HFF-Myc (cell line): ENCODE results near the gene JARID2.
"Not testable (repeated sequence)": the region's sequence is repeated elsewhere in the genome, so short reads cannot be mapped to it uniquely, and the experiment has no call there.

Experiments
- DNase-seq: peaks from one replicate; pipeline ENCODE4 v3.0.0-alpha.2; 2011; ENCODE audit warnings: low read depth; ENCODE audit errors: extremely low read depth
- H3K4me3 ChIP-seq: replicated peaks from 2 replicates; pipeline ENCODE4 v1.5.1; 2011; ENCODE audit warnings: low read depth, mild to moderate bottlenecking, control low read depth, low read length
- TF ChIP-seq, protein P1 (sequence below): IDR thresholded peaks from 2 replicates; pipeline ENCODE4 v1.5.1; 2012; ENCODE audit warnings: mild to moderate bottlenecking, low read depth, low read length, control low read depth; ENCODE audit errors: missing control alignments

The JARID2 gene

DNA sequence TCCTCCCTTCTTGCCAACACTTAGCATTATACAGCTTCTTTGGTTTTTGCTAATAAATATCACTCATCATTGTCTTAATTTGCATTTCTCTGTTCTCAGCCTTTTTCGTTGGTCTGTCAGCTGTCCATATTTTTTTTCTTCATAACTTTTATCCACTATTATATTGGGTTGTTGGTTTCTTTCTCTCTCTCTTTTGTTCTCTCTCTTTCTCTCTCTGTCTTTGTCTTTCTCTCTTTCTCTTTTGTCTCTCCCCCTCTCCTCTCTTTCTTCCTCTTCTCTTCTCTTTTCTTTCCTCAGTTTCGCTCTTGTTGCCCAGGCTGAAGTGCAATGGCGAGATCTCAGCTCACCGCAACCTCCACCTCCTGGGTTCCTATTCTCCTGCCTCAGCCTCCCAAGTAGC lies 36.5 kb downstream of the JARID2 start:
- TF ChIP-seq, protein P1, sequence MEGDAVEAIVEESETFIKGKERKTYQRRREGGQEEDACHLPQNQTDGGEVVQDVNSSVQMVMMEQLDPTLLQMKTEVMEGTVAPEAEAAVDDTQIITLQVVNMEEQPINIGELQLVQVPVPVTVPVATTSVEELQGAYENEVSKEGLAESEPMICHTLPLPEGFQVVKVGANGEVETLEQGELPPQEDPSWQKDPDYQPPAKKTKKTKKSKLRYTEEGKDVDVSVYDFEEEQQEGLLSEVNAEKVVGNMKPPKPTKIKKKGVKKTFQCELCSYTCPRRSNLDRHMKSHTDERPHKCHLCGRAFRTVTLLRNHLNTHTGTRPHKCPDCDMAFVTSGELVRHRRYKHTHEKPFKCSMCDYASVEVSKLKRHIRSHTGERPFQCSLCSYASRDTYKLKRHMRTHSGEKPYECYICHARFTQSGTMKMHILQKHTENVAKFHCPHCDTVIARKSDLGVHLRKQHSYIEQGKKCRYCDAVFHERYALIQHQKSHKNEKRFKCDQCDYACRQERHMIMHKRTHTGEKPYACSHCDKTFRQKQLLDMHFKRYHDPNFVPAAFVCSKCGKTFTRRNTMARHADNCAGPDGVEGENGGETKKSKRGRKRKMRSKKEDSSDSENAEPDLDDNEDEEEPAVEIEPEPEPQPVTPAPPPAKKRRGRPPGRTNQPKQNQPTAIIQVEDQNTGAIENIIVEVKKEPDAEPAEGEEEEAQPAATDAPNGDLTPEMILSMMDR: no peak
- H3K4me3 ChIP-seq: no peak overlapping the region
- no peak for DNase-seq

DNA sequence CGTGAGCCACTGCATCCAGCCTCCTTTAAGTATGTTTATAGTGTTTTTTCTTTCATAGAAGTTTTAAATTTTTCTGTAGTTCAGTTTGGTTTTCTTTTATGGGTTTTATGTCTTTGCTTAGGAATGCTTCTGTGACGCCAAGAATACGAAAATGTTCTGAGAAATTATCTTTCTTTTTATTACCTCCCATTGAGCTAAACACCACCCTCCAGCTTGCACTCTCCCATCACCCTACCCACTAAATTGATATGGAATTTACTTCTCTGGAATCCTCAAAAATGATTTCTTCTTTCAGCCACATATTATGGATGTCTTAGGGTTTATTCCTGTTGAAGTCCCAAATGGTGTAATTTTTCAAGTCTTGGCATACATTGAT lies 38.1 kb downstream of the JARID2 start:
- H3K4me3 ChIP-seq: no peak overlapping the region
- TF ChIP-seq, protein P1: no peak
- DNase-seq: no peak

DNA sequence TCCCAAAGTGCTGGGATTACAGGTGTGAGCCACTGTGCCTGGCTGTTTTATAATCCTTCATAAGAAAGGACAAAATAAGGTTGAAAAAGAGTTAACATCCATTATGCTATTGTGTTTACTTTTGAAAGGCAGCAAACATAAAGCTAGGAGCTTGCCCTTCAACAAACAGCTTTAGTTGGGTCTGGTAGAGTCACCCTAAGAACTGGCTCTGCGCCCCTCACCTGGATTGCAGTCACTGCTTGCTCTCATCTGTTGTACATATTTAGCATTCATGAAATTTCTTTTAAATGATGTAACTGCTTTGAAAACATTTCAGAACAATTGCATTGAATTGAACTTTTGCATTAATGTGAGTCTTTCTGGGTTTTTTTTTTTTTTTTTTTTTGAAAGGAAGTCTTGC lies 38.9 kb downstream of the JARID2 start:
- DNase-seq: no peak
- H3K4me3 ChIP-seq: no peak overlapping the region
- TF ChIP-seq, protein P1: no peak

DNA sequence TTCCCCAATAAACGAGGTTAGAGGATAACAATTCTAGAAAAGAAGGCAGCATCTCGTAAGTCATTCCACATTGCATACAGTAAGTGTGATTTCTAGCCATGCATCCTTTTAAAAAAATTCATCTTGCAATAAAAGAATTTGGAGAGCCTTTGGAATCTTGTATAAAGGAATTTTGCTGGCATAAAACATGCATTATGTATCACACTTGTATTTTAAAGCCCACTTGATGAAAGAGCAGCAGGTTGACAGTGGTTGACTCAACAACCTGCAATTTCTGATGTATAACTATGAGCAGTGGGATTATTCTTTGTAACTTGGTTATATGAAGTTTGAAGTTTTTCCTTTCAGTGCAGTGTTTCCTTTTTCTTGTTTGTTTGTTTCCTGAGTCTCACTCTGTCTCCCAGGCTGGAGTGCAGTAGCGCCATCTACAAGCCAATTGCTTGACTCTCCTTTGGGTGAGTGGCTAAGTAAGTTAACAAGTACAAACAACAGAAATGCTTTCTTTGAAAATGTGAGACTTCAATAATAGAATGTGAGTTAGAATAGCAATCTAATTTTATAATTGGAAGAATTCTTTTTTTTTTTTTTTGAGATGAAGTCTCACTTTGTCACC lies 39.9 kb downstream of the JARID2 start:
- TF ChIP-seq, protein P1: no peak
- DNase-seq: no peak
- no peak overlapping the region for H3K4me3 ChIP-seq

DNA sequence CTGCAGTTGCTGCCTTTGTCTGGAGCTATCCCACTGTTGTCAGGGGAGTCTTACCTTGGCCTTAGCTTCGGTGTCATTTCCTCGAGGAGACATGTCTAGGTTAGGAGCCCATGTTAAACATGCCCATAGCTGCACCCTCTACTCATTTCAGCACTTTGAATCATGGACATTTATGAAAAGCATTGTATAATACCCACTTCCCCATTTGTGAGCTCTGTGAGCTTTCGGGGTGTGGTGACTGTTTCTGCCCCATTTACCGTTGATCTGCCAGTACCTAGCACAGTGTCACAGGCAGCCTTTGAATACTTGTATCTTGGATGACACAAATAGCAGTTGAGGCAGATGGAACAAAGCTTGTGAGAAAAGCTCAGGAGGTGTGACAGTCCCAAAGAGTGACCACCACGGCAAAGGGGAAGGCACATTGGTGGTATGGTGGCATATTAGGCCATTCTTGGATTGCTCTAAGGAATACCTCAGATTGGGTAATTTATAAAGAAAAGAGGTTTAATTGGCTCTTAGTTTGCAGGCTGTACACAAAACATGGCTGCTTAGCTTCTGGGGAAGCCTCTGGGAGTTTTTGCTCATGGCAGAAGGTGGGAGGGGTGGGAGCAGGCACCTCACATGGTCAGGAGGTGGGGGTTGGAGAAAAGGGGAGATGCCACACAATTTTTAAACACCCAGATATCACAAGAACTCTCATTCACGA lies 42.0 kb downstream of the JARID2 start:
- TF ChIP-seq, protein P1: no peak
- no peak for DNase-seq
- H3K4me3 ChIP-seq: no peak overlapping the region

DNA sequence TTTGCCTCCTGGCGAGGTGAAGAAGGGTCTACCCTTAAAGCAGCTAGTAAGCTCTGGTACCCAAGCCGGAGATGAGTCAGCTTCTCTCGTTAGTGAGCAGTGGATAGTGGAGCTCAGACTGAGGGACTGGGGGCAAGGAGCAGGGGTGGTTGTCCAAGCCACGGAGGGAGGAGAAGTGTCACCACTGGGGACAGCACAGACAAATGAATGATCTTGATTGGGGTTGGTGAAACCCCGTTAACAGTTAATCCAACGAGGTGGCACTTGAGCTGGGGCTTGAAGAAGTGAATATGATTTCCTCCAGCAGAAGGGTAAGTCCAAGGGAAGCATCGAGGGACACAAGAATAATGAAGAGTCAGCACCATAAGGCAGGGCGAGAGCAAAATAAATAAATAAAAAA lies 43.0 kb downstream of the JARID2 start:
- no peak overlapping the region for H3K4me3 ChIP-seq
- DNase-seq: no peak
- TF ChIP-seq, protein P1: no peak

DNA sequence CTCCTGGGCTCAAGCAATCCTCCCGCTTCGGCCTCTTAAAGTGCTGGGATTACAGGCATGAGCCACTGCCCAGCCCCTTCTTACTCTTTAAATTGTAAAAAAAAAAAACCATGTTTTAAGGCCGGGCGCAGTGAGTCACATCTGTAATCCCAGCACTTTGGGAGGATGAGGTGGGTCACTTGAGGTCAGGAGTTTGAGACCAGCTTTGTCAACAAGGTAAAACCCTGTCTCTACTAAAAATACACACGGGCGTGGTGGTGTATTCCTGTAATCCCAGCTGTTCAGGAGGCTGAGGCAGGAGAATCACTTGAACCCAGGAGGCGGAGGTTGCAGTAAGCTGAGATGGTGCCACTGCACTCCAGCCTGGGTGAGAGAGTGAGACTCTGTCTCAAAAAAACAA lies 43.6 kb downstream of the JARID2 start:
- not testable (repeated sequence) for DNase-seq, H3K4me3 ChIP-seq
